HG03066 (cell line): ENCODE measurements around the gene ADGRG1.

Experiments
- ATAC-seq: cut with Tn5 transposase; IDR thresholded peaks from one replicate; pipeline ENCODE4 v1.9.1; 2021; ENCODE audit warnings: low read depth; ENCODE audit not compliant: unreplicated experiment

Gene ADGRG1

DNA sequence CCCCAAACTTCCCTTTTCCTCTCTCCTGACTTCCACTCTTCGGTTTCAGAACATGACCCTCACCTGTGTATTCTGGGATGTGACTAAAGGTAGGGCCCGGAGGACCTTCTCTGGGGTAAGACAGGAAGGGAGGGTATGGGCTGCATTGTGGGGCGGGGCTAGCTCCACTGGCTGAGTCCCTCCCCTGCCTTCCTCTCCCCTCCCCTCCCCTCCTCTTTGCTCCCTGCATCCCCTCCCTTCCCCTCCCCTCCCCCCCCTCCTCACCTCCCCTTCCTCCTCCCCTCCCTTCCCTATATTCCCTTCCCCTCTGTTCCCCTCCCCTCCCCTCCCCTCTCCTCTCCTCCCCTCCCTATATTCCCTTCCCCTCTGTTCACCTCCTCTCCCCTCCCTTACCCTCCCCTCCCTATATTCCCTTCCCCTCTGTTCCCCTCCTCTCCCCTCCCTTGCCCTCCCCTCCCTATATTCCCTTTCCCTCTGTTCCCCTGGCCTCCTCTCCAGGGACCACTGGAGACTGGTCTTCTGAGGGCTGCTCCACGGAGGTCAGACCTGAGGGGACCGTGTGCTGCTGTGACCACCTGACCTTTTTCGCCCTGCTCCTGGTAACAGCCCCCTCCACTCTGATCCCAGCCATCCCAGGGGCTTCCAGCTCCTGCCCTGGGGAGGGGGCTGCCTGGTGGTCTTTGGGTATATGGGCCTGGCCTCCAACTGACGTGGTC lies 51.5 kb downstream of the ADGRG1 start:
- ATAC-seq: no peak

GRCh38 chr16:57680842-57681375 lies 52.5 kb downstream of the ADGRG1 start:
- no peak for ATAC-seq

DNA sequence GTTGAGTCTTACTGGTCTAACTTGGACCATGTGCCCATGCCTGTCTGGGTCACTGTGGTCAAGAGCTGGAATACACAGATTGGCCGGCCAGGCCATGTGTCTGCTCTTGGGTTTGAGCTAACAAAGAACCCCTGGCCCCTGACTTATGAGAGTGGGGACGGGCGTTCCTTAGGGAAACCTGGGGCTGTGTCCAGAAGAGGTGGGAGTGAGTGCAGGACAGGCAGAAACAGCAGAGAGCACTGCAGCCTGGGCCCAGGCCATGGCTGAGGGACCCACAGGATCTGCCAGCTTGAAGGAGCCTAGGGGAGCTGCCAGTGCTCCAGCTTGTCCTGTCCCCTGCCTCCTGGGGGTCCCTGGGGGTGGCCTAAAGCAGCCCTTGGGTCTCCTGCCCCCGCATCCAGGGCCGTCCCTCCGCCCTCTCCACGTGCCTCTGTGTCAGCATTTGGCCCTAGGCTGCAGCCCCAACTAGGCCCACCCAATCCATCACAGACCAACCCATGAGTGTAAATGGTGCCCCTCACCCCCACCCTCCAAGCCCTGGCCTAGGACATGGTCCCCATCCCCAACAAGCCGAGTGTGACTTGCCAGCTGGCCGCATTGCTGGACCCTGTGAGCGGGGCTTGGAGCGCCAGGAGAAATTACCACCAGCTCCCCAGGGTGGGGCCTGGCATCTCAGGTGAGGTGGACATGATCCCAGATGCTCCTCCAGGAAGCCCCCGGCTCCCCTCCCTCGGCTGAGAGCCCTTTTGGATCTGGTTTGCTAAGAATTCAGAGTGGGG lies 53.7 kb downstream of the ADGRG1 start:
- ATAC-seq: no peak

DNA sequence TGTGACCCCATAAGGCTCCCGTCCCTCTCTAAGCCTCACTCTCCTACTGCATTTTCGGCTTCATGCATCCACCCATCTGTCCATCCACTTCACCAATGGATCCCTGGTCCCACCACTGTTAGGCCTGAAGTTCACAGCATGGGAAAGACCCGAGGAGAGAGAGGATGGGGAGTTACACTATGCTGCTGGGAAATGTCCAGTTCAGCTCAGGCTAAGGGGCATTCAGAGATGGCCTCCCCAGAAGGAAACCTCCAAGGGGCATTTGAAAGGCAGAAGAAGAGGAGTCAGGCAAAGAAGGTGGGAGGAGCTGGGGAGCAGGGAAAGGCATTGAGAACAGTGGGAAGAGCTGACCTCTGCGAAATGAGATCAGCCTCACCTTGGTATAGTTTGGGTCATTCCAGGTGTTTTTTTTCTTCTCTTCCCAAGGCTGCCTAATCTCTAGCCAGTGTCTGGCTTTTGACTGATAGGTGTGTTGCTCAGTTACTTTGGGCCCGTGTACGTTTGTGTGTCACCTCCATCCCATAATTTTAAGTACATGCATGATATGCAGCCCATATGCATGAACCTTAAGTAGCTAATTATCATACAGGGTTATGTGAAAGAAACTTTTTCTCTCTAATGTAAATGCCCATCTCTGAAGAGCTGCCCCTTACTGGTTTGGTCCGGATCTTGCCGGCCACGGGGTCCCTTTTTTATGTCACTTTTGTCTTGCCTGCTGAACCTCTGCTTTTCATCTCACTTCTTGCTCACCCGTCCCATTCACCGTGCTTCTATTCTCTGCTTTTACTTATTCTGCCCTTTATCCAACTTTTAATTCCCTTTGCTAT lies 54.6 kb downstream of the ADGRG1 start:
- ATAC-seq: no peak

- ATAC-seq: no peak
Observed at GRCh38 chr16:57683636-57684545, 55.5 kb downstream of the ADGRG1 start.

GRCh38 chr16:57684626-57685358 lies 56.4 kb downstream of the ADGRG1 start:
- no peak for ATAC-seq

- no peak for ATAC-seq
Observed at GRCh38 chr16:57685633-57686032, 57.2 kb downstream of the ADGRG1 start.

GRCh38 chr16:57686577-57686976 lies 58.1 kb downstream of the ADGRG1 start:
- no peak for ATAC-seq

GRCh38 chr16:57687363-57687929 lies 59.0 kb downstream of the ADGRG1 start:
- no peak for ATAC-seq

DNA sequence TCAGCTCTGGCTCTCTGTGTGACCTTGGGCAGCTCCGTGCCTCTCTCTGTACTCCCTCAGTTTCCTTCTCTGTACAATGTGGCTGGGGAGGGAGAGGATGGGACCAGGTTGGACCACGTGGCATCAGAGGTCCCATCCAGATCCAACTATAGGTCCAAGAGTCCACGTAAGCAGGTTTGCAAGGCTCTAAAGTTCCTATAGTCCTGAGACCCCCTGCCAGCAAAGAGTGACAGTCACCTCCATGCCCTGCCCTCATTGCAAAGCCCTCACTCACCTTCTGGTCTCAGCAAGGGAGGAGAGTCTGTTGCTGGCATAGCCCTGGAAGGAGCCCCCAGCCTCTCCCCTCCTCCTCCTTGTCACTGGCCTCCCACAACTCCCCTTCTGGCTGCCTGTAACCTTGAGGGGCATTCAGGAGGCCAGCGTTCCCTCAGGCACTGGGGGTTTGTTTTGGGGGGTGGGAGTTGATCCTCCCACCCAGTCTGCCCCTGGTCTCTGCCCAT lies 60.1 kb downstream of the ADGRG1 start:
- no peak for ATAC-seq

DNA sequence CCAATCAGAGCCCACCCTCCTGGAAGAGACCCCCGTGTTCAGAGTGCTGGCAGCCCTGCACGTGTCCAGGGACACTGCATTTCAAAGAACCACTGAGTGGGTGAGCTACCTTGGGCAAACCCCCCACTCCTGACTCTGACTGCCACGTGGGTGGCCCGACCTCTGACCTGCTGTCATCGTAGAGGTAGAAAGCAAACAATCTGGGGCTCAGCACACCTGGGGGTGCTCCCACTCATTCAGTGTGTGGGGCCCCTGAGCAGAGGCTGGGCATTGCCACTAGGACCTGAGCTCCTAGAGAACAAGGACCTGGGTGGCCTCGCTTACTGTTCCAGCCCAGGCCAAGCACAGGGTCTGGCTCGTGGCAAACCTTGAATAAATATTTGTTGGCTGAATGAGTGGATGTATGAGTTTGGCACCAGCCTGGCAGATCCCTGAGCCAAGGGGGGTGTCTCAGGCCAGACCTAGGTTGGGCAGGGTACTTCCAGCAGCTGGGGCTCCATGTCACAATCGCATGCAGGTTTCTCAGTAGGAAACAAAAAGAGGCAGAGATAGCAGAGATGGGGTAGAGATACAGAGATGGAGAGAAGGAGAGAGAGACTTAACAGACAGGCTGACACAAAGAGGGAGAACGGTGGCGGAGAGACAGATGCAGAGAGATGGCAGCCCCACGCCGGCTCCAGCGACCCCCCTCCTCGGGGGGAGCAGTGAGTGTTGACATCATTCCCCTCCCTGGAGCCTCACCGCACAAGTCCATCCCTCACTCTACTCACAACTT lies 60.7 kb downstream of the ADGRG1 start:
- ATAC-seq: no peak

DNA sequence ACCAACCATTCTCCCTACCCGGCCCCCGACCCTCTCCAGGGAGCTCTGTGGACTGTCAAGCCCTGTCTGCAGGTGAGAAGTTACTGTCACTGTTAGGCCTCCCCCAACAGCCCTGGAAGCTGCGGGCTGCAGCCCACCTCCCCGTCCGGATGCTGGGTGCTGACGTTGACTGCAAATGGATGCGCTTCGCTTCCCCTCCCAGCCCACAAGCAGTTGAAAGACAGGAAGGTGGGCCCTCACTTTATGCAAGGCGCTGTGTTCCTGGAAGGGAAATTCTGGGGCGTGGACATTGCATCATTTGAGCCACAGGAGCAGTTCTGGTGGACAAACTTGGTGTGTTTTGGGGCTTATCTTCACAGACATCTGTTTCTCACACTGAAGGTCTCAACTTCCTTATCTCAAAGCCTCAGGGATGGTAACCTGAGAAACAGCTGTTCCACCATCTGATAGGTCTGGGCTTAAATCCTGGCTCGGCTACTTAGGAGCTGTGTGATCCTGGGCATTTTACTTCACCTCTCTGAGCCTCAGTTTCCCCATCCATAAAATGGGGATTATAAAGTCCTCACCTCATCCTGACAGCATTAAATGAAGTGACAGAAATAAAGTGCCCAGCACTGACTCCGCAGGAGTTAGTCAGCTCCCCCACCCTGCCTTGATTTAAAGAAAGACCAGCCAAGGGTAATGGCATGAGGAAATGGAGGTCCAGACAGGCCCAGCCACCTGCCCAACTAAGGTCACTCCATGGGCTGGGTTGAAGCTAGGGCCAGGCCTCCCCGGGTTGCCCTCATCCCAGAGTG lies 61.5 kb downstream of the ADGRG1 start:
- no peak for ATAC-seq

DNA sequence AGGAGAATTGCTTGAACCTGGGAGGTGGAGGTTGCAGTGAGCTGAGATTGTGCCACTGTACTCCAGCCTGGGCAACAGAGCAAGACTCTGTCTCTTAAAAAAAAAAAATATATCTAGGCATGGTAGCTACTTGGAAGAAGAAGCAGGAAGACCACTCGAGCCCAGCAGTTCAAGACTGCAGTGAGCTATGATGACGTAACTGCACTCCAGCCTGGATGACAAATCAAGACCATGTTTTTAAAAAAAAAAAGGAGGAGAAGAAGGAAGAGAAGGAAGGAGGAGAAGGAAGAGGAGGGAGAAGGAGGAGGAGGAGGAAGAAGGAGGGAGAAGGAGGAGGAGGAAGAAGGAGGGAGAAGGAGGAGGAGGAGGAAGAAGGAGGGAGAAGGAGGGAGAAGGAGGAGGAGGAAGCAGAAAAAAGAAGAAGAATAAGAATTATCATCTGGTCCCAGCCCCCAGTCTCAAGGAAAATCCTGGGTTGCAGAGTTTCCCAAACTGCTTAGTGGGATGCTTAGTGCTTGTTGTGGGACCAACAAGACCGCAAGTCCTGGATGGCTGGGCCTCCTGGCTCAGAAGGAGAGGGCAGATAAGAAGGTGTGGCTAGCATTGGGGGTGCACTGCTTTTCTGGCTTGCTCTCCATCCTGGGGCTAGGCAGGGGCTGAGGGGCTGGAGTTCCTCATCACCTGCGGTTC lies 62.5 kb downstream of the ADGRG1 start:
- ATAC-seq: no peak

DNA sequence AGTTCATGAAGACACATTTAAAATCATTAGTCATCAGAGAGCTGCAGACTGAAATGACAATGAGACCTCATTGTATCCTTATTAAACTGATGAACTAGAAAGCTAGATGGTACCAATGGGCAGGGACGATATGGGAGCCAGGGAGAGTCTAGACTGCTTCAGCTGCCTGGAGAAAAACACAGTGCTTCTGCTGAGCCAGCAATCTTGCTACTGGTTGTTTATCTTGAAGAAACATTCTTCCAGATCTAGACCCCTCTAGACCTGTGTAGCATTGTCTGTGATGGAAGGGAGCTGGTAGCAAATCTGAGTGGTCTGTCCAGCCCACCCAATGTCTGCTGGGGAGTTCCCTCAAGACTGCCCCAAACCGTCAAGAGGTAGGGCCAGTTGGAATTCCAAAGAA lies 64.2 kb downstream of the ADGRG1 start:
- no peak for ATAC-seq

- ATAC-seq: no peak
Observed at GRCh38 chr16:57693550-57693949, 65.1 kb downstream of the ADGRG1 start.

- no peak for ATAC-seq
Observed at GRCh38 chr16:57694231-57694724, 65.8 kb downstream of the ADGRG1 start.
